ENCODE results near the gene PANK1. TPM values are rescaled to one million over a fixed set of nuclear protein-coding genes. Genes with fewer than 3 reads are reported as not detected.

The PANK1 gene
- total RNA-seq, 1 donor from 2014 or later = 7.9 TPM

DNA sequence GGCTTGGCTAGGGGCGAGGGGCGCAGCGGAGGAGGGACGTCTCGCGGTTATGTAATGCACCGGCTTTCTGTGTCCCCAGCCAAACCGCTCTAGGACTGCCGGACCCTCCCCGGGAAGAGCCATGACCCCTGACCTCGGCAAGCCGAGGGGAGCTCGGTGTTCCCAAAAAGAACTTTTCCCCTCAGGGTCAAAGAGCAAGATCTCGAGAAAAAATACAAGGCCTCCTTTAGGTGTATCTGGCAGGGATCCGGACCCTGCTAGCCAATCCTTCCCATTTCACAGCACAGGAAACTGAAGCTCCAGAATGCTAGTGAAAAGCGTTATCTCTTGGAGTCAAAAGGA is 109.1 kb downstream of the PANK1 start:
- DNase-seq (ENCODE audit: low read depth) = no peak
- Histone ChIP-seq H3K79me2 (ENCODE audit: insufficient read depth, low read length) (no peaks in the 10 kb centered on the region), H3K9ac (ENCODE audit: low read length) (no peak overlapping the region), H3K4me3 (ENCODE audit: insufficient read depth, low read depth, low read length) (peak overlapping the region; percentile 43), H3K4me1 (ENCODE audit: insufficient read depth, low read length) (peaks cover 12% of the 10 kb centered on the region), H3K9me3 (ENCODE audit: insufficient read depth, low read depth, low read length) (no peaks in the 10 kb centered on the region), H4K20me1 (ENCODE audit: insufficient read depth, low read length) (no peaks in the 10 kb centered on the region), H3K27me3 (ENCODE audit: insufficient read depth, low read length) (peaks cover 17% of the 10 kb centered on the region), H2AFZ (ENCODE audit: low read depth, low read length) (peak overlapping the region; percentile 64), H3K4me2 (ENCODE audit: low read length) (peak overlapping the region; percentile 90), H3K27ac (ENCODE audit: low read depth, low read length) (no peak overlapping the region), H3K36me3 (ENCODE audit: insufficient read depth, low read length) (no peaks in the 10 kb centered on the region)
- Mint-ChIP-seq H3K9me3 (ENCODE audit: unreplicated experiment) (no peaks in the 10 kb centered on the region), H3K4me3 (ENCODE audit: unreplicated experiment) (peak overlapping the region; percentile 64), H3K27ac (ENCODE audit: unreplicated experiment) (no peak overlapping the region), H3K4me1 (ENCODE audit: low read depth, unreplicated experiment) (peaks cover 2% of the 10 kb centered on the region), H3K36me3 (ENCODE audit: low read depth, unreplicated experiment) (no peaks in the 10 kb centered on the region), H3K27me3 (ENCODE audit: low read depth, unreplicated experiment) (peaks cover 31% of the 10 kb centered on the region)
- no peak for FAIRE-seq
- TF ChIP-seq EZH2 (IDR thresholded peaks at IDR 0.05; ENCODE audit: insufficient read depth, low read length) = no peak
- TF ChIP-seq, protein P1, sequence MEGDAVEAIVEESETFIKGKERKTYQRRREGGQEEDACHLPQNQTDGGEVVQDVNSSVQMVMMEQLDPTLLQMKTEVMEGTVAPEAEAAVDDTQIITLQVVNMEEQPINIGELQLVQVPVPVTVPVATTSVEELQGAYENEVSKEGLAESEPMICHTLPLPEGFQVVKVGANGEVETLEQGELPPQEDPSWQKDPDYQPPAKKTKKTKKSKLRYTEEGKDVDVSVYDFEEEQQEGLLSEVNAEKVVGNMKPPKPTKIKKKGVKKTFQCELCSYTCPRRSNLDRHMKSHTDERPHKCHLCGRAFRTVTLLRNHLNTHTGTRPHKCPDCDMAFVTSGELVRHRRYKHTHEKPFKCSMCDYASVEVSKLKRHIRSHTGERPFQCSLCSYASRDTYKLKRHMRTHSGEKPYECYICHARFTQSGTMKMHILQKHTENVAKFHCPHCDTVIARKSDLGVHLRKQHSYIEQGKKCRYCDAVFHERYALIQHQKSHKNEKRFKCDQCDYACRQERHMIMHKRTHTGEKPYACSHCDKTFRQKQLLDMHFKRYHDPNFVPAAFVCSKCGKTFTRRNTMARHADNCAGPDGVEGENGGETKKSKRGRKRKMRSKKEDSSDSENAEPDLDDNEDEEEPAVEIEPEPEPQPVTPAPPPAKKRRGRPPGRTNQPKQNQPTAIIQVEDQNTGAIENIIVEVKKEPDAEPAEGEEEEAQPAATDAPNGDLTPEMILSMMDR (IDR thresholded peaks at IDR 0.05; ENCODE audit: insufficient read depth, low read depth, low read length) = no peak

DNA sequence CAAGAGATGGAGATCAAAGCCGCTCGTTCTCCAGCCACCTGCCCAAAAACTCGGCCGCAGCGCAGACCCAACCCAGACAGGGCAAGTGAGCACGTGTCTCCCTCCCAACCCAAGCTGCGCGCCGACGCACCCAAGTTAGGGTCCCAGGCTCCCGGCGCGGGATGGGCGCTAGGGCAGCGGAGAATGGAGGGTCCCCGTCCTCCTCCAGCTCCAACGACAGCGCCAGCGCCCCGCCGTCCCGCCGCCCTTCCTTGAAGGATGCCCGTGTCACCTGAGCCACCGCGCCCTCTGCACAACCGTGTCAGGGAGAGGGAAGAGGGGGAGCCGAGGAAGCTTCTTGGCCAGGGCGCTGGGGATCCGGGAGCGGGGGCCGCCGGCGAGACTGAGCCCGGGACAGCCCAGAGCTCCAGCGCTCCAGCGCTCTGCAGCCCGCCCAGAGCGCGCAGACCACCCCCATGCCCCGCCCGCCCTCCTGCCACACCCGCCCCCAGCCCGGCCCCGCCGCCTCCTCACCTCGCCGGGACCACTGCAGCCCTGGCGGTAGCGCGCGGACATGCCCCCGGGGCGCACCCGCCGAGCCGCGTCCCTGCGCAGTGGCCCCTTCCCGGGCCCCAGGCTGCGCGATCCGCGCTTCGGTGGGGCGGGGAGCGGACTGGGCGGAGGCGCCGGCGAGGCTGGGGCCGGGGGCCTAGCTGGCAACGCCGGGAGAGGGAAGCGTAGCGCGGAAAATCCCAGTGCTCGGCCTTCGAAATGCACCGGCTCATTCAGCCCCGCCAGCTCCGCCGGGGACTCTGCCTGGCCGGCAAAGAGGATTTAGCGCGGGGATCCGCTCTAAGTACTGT is 109.7 kb downstream of the PANK1 start, which contains the start of gene SLC16A12:
Gene SLC16A12, minus strand, starts transcription at position 424 of the 842 bp plus-strand sequence. CDS start 73,016 bp downstream, outside the sequence.
- peak within 1 kb of the TSS; percentile 57 for H3K4me3 ChIP-seq (ENCODE audit: insufficient read depth, low read depth, low read length)
- H3K4me1 ChIP-seq (ENCODE audit: insufficient read depth, low read length) = peaks cover 11% of the 10 kb centered on the region
- Mint-ChIP-seq H3K4me3 (ENCODE audit: unreplicated experiment) (peak within 1 kb of the TSS; percentile 79), H3K27ac (ENCODE audit: unreplicated experiment) (no peak within 1 kb of the TSS), H3K36me3 (ENCODE audit: low read depth, unreplicated experiment) (no peaks in the 10 kb centered on the region), H3K27me3 (ENCODE audit: low read depth, unreplicated experiment) (peaks cover 33% of the 10 kb centered on the region), H3K9me3 (ENCODE audit: unreplicated experiment) (no peaks in the 10 kb centered on the region), H3K4me1 (ENCODE audit: low read depth, unreplicated experiment) (peaks cover 1% of the 10 kb centered on the region)
- H3K79me2 ChIP-seq (ENCODE audit: insufficient read depth, low read length) = no peaks in the 10 kb centered on the region
- no peaks in the 10 kb centered on the region for H3K36me3 ChIP-seq (ENCODE audit: insufficient read depth, low read length)
- no peaks in the 10 kb centered on the region for H3K9me3 ChIP-seq (ENCODE audit: insufficient read depth, low read depth, low read length)
- TF ChIP-seq, protein P1 (IDR thresholded peaks at IDR 0.05; ENCODE audit: insufficient read depth, low read depth, low read length) = no peak
- TF ChIP-seq EZH2 (IDR thresholded peaks at IDR 0.05; ENCODE audit: insufficient read depth, low read length) = peak; percentile 46
- no peak for DNase-seq (ENCODE audit: low read depth)
- H3K27me3 ChIP-seq (ENCODE audit: insufficient read depth, low read length) = peaks cover 17% of the 10 kb centered on the region
- no peak for FAIRE-seq
- H3K9ac ChIP-seq (ENCODE audit: low read length) = peak within 1 kb of the TSS; percentile 57
- no peak within 1 kb of the TSS for H3K27ac ChIP-seq (ENCODE audit: low read depth, low read length)
- H4K20me1 ChIP-seq (ENCODE audit: insufficient read depth, low read length) = no peaks in the 10 kb centered on the region
- H2AFZ ChIP-seq (ENCODE audit: low read depth, low read length) = peak within 1 kb of the TSS; percentile 84
- peak within 1 kb of the TSS; percentile 90 for H3K4me2 ChIP-seq (ENCODE audit: low read length)

DNA sequence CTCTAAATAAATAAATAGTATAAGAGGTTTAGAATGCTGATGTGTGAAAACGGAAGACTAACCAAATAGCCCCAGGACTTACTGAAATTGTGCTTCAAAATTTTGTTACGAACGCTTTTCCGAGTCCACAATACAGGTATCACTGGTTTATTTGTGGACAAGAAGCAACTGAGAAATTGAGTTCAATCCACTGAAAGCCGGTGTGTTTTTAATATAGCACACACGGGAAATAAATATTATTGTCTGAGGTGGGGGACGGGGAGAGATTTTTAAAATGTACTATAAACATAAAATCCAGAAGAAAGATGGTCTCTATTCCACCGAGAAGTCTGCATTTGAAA is 110.2 kb downstream of the PANK1 start:
- Mint-ChIP-seq H3K9me3 (ENCODE audit: unreplicated experiment) (no peaks in the 10 kb centered on the region), H3K36me3 (ENCODE audit: low read depth, unreplicated experiment) (no peaks in the 10 kb centered on the region), H3K4me3 (ENCODE audit: unreplicated experiment) (peak overlapping the region; percentile 79), H3K4me1 (ENCODE audit: low read depth, unreplicated experiment) (no peaks in the 10 kb centered on the region), H3K27ac (ENCODE audit: unreplicated experiment) (no peak overlapping the region), H3K27me3 (ENCODE audit: low read depth, unreplicated experiment) (peaks cover 33% of the 10 kb centered on the region)
- Histone ChIP-seq H3K4me1 (ENCODE audit: insufficient read depth, low read length) (peaks cover 7% of the 10 kb centered on the region), H3K79me2 (ENCODE audit: insufficient read depth, low read length) (no peaks in the 10 kb centered on the region), H3K4me3 (ENCODE audit: insufficient read depth, low read depth, low read length) (peak overlapping the region; percentile 57), H3K9ac (ENCODE audit: low read length) (peak overlapping the region; percentile 57), H3K27me3 (ENCODE audit: insufficient read depth, low read length) (peaks cover 17% of the 10 kb centered on the region), H3K36me3 (ENCODE audit: insufficient read depth, low read length) (no peaks in the 10 kb centered on the region), H2AFZ (ENCODE audit: low read depth, low read length) (peak overlapping the region; percentile 84), H3K4me2 (ENCODE audit: low read length) (peak overlapping the region; percentile 90), H4K20me1 (ENCODE audit: insufficient read depth, low read length) (no peaks in the 10 kb centered on the region), H3K27ac (ENCODE audit: low read depth, low read length) (no peak overlapping the region), H3K9me3 (ENCODE audit: insufficient read depth, low read depth, low read length) (no peaks in the 10 kb centered on the region)
- DNase-seq (ENCODE audit: low read depth) (no peak), FAIRE-seq (no peak)
- TF ChIP-seq EZH2 (IDR thresholded peaks at IDR 0.05; ENCODE audit: insufficient read depth, low read length) = peak; percentile 12
- TF ChIP-seq, protein P1 (IDR thresholded peaks at IDR 0.05; ENCODE audit: insufficient read depth, low read depth, low read length) = no peak
